ENCODE results near the gene RAD21L1.

Gene RAD21L1

GRCh38 chr20:1304710-1305515 lies 79.1 kb downstream of the RAD21L1 start:
- Histone ChIP-seq H3K27ac (replicated peaks) (no peak overlapping the region), H3K4me3 (replicated peaks; ENCODE audit: insufficient read depth, low read length) (no peak overlapping the region), H3K27me3 (ENCODE audit: insufficient read depth, poor library complexity, severe bottlenecking) (peaks cover 2% of the 10 kb centered on the region)
- no peak for TF ChIP-seq GABPA (IDR thresholded peaks at IDR 0.05; ENCODE audit: low read depth)
- TF ChIP-seq CTCF (IDR thresholded peaks at IDR 0.05; ENCODE audit: insufficient read depth, low read length), result no peak
- no peak for TF ChIP-seq REST (IDR thresholded peaks at IDR 0.05; ENCODE audit: insufficient replicate concordance, low read depth)
- no peak for TF ChIP-seq POLR2AphosphoS5 (IDR thresholded peaks at IDR 0.05; ENCODE audit: low read depth)
- TF ChIP-seq SPI1 (IDR thresholded peaks at IDR 0.05; ENCODE audit: borderline replicate concordance, low read depth), result no peak
- no peak for DNase-seq (ENCODE audit: low read depth in 1 of 2, low spot score in 1 of 2)

Measured in HL-60 (cell line).